Stimulated activated CD4-positive, alpha-beta T cell treated with anti-CD3 and anti-CD28 coated beads, Interleukin-4, amount 100 ng/mL, for 24 hours (primary cell): ENCODE data around the gene ORMDL1.
"Not testable (repeated sequence)": the region's sequence is repeated elsewhere in the genome, so short reads cannot be mapped to it uniquely, and the experiment has no call there.

Experiments
- DNase-seq: peaks from one replicate; pipeline ENCODE4 v3.0.0-alpha.2; 2020

ORMDL1 gene

GRCh38 chr2:189770590-189771322 is 13.4 kb downstream of the ORMDL1 start:
- no peak for DNase-seq

- DNase-seq, result no peak
Observed at GRCh38 chr2:189763908-189764661, 20.1 kb downstream of the ORMDL1 start.

GRCh38 chr2:189762551-189763298 is 21.4 kb downstream of the ORMDL1 start, which contains the start of gene OSGEPL1:
TSS of gene OSGEPL1 (minus strand) at chr2:189762792. CDS start at chr2:189761640, 1,152 bp downstream.
- peak; percentile 94 for DNase-seq

- DNase-seq, result no peak
Observed at GRCh38 chr2:189762229-189762550, 21.9 kb downstream of the ORMDL1 start.

- not testable (repeated sequence) for DNase-seq
Observed at GRCh38 chr2:189760154-189760553, 24.0 kb downstream of the ORMDL1 start.

- DNase-seq, result no peak
Observed at GRCh38 chr2:189756311-189756952, 27.7 kb downstream of the ORMDL1 start.

- peak; percentile 44 for DNase-seq
Observed at GRCh38 chr2:189751080-189751658, 33.0 kb downstream of the ORMDL1 start.

- DNase-seq, result no peak
Observed at GRCh38 chr2:189729430-189729829, 54.7 kb downstream of the ORMDL1 start.

- DNase-seq, result no peak
Observed at GRCh38 chr2:189726849-189727248, 57.3 kb downstream of the ORMDL1 start.

GRCh38 chr2:189726271-189726670 is 57.9 kb downstream of the ORMDL1 start:
- no peak for DNase-seq

GRCh38 chr2:189723192-189723591 is 60.9 kb downstream of the ORMDL1 start:
- DNase-seq, result no peak
